ENCODE data around the gene CLSTN3.

The CLSTN3 gene

DNA sequence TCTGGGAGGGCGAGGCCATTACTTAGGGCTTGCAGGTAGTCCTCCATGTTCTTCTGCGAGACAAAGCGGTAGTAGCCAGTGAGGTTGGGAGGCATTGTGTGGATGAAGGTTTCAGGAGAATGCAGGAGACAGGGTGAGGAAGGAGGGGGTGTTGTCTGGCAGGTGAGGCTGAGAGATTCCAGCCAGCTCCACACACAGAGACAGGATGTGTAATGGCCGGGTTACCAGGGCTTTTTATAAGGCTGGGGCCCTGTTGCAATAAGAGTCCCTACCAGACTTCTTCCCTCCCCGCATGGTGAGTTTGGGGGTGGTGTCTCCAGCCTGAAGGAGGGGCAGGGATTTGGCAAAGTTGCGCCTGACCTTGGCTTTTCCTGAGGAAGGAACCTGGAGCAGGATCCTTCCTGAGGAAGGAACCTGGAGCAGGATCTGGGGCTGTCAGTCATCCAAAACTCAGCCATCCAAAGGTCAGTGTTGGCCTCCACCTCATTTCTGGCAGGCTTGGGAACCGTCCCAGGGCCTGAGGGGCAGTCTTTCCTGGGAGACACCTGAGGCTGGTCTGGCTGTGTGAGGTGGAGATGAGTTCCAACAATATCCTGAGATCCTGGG lies 1.4 kb upstream of the CLSTN3 start, which contains the start of gene RBP5:
TSS of gene RBP5 (minus strand) at position 209 of the 606 bp plus-strand sequence. CDS start at position 95, 114 bp downstream.
- DNase-seq = no peak

DNA sequence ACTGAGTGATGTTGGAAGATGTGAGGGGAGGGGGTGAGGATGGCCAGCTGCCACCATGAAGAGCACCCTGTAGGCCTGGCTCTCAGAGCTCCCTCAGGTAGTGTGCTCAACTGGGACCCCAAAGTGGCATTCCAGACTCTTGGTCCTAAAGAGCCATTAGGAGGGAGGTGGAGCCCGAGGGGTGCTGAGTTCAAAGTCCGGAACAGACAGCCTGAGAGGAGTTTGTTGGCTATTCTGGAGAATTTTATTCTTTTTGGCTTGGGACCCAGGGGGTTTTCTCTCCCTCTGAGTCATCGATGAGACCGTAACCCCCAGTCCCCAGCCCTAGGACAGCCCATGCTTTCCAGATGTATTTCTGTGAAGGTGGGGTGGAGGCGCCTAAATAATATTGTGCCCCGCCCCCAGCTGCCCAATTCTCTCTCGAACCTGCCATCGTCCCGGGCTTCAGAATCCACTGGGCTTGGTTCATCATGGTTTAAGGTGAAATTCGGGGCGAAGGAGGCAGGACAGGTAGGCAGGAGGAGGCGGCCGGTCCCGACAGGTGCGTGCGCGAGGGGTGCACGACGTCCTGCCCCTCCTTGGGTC lies 792 bp upstream of the CLSTN3 start:
- DNase-seq = no peak

DNA sequence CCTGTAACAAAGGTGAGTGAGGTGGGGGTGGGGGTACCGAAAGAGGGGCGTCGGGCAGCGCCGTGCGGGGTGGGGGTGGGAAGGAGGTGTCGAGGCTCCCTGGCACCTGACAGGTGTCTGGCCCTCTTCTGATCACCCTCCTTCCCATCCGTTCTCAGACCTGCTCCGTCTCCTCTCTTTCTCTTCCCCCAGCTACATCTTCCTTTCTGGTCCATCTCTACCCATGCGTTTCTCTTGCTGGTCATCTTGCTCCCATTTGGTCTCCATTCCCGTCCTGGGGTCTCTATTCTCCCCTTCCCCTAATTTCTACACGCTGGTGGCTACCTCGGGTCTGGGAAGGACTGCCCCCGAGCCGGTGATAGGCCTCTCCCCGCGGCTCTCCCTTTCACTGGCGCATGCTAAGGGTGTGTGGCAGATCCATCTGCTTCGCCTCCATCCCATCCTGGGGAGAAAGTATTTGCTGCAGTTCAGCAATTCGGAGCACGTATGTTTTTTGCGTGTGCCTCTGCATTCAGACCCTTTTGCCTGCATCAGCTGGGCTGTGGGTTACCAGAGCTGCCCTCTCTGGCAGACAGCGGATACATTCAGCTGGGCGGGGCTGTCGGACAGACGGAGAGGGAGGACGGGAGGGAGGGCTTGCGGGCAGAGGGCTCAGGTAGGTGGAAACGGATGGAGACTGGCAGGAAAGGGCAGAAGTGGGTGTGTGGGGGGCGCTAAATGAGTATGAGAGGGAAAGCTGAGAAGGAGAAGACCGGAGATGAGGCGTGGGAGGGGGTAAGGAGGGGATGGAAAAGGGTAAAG lies 730 bp downstream of the CLSTN3 start:
- no peak for DNase-seq

DNA sequence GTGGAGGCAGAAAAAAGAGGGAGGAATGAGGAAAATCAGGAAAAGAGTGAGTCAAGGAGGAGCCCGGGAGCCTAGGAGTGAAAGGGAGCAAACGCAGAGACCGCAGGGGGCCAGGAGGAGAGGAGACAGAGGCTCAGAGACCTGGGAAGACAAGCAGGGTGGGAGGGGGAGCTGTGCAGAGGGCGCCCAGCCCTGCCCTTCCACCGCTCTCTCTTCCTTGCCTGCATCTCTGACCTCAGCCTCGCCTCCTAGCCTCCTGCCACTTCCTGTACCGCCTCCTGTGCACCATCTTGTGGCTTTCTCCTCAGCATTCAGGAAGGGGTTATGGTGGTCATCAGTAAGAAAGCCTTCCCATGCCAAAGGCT lies 1.3 kb downstream of the CLSTN3 start:
- no peak for DNase-seq

DNA sequence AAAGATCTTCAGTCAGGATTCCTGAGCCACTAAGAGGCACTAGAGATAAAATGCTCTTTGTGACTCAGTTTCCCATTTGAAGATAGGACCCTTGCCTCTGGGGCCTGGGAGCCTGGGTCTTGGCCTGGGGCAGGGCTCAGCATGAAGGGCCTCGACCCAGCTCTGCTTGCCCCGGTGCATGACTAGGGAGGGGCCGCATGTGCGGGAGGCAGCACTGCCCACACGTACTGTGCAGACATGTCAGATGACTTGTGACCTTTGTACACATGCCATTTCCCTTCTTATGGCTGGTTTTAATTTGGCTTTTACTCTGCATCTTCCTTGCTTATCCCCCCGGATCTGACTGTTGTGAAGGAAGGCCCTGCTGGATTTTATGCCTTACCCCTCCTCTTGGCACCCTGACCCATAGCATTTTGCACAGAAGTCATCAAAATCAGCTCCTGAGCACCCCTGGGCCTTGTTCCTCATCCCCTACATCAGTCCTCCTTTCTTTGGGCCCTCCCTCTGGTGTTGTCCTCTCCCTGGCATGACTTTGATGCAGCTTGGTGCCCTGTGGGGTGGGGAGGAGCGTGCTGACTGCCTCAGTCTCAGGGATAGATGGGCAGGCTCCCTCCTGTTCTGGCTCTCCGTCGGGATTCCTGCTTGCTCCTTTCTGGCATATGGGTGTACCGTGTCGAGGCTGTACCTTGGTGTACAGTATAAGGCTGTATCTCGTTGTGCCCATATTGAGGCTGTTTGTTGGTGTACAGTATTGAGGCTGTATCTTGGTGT lies 4.4 kb downstream of the CLSTN3 start:
- DNase-seq = peak in 1 of 2 donors; percentile 29

DNA sequence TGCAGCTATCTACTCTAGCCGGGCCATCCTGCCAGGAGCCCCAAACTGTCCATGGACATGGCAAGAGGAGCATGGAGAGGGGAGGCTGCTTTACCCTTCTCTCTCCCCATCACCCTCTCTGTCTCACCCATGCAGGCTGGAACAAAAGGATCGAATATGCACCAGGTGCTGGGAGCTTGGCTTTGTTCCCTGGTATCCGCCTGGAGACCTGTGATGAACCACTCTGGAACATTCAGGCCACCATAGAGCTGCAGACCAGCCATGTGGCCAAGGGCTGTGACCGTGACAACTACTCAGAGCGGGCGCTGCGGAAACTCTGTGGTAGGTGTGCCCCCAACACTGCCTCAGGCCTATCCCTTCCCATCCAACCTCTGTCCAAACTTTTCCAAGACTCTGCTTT lies 5.9 kb downstream of the CLSTN3 start:
- DNase-seq = no peak

DNA sequence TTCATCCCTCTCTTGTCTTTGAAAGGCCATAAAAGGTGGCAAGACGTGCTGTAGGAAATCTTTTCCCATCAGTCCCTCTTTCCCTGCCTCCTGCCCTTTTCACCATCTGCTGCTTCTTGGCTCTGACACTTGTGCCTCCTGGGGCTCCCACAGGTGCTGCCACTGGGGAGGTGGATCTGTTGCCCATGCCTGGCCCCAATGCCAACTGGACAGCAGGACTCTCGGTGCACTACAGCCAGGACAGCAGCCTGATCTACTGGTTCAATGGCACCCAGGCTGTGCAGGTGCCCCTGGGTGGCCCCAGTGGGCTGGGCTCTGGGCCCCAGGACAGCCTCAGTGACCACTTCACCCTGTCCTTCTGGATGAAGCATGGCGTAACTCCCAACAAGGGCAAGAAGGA lies 6.5 kb downstream of the CLSTN3 start:
- DNase-seq = no peak

DNA sequence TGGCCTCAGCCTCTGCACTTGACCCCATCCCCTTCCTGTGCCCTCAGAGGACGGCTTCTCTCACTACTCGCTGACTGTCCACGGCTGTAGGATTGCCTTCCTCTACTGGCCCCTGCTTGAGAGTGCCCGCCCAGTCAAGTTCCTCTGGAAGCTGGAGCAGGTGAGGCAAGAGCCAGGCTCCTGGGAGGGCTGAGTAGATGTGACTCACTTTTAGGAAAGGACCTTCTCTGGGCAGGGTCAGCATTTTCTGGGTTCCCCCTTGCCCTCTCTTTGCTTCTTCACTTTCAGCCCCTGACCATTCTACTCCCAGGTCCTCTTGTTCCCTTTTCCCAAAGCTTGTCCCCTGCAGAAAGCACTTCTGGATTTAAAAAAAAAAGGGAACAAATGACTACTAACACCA lies 7.7 kb downstream of the CLSTN3 start:
- peak; percentile 48 to 61 for DNase-seq

DNA sequence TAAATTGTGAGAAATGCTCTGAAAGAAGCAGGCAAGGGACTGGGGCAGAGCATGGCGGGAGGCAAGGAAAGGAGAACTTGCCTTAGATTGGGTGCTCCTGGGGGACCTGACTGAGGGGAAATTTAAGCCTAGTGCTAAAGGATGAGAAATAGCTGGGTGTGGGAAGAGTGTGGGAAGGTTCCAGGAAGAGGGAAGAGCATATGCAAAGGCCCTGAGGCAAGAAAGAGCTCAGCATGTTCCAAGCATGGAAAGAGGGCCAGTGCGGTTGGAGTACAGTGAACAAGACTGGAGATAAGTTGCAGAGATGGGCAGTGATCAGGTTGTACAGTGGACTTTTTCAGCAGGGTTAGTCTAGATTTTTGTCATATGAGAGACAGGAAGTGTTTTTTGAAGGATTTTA lies 9.0 kb downstream of the CLSTN3 start:
- DNase-seq = peak; percentile 28 to 44

DNA sequence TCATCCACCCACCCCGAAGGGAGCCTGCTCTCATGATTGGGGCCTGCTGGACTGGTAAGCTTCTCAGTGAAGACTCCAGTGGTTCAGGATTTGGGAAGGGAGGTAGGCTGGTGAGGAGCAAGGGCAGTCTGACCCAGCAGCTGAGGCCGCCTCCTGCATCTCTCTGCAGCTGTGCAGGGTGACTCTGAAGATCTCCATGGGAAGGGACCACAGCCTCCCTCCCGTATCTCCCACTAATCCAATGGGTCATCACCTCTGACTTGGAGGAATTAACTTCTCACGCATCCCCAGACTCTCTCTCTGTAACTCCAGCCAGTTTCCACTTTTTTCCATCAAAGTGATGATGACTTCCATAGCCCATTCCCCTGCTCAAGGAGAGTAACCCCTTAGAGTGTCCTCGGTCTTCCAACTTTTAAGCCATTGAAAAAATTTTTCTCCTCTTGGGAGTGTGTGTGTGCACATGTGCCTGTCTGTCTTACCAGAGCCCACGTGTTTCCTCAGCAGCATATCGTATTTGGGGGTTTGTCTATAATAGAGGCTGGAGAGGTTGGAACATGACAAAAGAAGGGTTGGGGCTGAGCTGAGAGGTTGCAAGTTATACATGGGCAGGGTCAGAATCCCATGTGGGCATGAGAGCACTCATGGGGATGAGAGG lies 11.3 kb downstream of the CLSTN3 start:
- DNase-seq = no peak

DNA sequence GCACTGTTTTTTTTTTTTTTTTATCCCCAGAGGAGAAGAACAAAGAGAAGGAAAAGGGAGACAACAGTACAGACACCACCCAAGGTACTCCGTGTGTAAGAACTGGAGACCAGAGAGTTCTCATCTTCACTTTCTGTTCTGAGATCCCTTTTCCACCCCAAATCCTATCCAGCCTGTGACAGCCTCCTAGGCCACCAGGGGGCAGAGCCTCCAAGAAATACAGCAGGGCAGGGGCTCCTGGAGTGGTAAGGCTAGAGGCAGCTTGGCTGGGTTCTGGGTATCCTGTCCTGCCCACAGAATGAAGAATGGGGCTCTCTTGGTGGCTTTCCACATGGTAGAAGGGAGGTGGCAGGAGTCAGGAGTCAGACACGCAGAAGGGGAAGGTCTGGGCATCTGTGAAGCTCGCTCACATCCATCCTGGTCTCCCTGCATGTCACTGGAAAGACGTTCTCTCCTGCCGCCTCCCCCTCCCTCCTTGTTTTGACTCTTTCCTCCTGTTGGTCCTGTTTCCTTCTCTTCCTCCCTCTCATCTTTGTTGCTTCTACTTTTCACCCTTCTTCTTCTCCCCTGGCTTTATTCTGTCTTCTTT lies 12.0 kb downstream of the CLSTN3 start:
- DNase-seq = peak; percentile 56 to 80

DNA sequence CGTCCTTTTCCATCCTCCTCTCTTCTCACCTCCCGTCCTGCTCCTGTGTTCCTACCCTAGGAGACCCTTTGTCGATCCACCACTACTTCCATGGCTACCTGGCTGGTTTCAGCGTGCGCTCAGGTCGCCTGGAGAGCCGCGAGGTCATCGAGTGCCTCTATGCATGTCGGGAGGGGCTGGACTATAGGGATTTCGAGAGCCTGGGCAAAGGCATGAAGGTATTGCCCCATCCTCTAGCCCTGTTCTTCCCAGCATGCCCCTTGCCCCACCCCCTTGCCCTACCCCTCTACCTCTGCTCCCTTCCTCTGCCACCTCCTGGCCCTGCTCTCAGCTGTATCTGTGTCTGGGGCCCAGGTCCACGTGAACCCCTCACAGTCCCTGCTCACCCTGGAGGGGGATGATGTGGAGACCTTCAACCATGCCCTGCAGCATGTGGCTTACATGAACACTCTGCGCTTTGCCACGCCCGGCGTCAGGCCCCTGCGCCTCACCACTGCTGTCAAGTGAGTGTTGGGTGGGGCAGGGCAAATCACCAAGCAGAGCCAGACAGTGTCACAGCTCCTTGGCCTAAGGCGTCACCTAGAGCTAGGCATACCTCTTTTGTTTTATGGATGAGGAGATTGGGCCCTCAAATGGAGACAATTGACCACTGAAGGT lies 12.8 kb downstream of the CLSTN3 start:
- no peak for DNase-seq

DNA sequence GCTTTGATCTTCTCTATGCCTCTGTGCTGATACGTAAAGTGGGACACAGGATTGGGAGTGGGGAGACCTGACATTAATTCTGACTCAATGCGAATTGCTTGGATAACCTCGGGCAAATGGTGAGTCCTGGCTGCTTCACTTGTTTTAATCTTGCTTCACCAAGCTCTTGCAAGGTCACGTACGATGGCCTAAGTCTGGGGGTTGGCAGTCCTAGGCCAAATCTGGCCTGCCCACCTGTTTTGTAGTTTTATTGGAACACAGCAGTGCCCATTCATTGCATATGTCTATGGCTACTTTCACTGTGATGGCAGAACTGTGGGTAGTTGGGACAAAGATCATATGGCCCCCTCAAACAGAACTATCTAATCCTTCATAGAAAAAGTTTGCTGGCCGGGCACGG lies 13.4 kb downstream of the CLSTN3 start:
- no peak for DNase-seq

DNA sequence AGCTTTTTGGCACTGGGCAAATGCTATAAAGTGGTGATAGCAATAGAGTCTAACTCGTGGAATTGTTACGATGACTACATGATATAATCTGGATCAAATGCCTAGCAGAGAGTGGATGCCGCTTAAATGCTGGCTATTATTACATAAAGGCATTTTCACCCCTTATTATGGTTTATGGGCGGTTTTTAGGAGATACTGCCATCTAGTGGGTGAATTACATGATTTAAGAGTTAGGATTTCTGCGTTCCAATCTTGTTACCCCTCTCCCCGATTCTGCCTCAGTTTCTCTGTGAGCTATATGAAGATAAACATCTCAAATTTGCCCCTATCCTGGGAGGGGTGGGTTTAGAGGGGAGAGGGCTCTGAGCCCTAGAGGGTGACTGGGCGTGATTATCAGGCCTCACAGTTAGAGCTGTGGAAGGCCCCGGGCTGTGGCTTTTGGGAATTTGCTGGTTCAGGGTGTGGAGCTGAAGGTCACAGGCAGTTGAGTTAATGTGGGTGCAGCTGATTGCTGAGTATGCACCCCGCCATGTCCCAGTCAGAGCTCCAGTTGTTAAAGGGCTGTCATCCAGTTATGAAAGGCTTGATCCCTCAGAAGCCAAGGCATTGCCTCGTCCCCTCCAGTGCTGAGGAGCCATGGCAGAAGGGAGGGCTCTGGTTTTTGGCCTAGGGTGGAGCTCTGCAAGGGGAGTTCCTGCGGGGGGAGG lies 14.4 kb downstream of the CLSTN3 start:
- peak in 1 of 2 donors; percentile 66 for DNase-seq

DNA sequence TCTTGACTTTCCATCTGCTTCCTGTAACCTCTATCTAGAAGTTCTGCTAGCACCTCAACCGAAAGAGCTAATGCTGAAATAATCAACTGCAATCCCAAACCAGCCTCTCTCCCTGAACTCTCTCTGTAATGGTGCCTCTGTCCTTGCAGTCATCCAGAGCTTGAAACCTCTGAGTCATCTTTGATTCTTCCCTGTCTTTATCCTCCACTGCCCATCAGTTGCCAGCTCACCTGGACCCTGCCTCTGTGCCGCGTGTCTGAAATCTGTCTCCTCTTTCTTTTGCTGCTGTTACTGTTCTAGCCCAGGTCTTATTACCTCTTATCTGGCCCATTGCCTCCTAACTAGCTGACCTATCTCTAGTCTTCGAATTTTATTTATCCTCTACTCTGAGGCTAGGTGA lies 15.5 kb downstream of the CLSTN3 start:
- no peak for DNase-seq

DNA sequence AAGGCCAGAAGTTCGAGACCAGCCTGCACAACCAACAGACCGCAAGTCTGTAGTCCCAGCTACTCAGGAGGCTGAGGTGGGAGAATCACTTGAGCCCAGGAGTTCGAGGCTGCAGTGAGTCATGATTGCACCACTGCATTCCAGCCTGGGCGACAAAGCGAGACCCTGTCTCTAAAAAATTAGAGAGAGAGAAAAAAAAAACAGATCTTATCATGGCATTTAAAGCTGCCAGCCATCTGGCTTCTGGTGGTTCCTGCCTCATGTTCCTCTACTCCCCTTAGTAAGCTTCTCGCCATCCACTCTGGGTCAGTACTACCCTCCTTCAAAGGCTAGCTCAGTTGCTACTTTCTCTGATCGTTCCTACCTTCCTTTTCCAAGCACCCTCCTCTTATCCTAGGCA lies 16.1 kb downstream of the CLSTN3 start:
- no peak for DNase-seq

DNA sequence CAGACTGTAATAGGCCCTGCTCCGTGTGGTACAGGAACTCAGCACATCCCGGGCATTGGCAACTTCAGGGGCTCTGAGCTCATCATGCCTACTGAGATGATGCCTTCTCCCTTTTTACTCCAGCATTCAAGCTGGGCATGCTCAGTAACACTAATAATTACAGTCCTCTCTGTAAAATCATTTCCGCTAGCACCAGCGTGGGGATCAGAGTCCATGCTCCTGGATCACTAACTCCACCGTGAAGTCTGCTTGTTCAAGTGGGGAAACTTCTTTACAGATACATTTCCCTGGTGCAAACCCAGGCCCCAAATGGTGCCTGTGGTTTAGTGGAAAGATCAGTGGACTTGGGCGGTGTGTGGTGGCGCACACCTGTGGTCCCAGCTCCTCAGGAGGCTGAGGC lies 16.7 kb downstream of the CLSTN3 start:
- no peak for DNase-seq

DNA sequence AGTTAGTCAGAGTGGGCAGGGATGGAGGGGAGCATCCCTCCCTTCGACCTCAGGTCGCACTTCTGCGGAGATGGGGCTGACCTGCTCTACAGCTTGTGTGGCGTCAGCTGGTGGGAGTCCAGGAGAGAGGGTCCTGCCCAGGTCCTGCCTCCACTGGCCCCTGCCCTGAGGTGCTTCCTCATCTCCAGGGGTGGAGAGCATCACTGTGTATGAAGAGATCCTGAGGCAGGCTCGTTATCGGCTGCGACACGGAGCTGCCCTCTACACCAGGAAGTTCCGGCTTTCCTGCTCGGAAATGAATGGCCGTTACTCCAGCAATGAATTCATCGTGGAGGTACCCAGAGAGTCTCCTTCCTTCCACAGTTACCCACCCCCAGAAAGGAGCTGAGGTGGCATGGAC lies 20.2 kb downstream of the CLSTN3 start:
- DNase-seq = no peak

DNA sequence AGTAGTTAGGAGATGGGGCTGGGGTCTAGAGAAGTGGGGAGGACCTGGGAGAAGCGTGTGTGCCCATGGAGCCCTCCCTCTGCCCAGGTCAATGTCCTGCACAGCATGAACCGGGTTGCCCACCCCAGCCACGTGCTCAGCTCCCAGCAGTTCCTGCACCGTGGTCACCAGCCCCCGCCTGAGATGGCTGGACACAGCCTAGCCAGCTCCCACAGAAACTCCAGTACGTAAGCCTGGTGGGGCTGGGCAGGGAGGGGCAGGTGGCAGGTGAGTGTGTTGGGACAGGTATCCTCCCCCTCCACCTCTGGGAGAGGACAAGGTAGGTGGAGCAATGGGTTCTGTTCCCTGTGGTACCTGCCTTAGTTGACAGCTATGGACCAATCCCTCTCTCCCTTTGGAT lies 20.7 kb downstream of the CLSTN3 start:
- DNase-seq = no peak

DNA sequence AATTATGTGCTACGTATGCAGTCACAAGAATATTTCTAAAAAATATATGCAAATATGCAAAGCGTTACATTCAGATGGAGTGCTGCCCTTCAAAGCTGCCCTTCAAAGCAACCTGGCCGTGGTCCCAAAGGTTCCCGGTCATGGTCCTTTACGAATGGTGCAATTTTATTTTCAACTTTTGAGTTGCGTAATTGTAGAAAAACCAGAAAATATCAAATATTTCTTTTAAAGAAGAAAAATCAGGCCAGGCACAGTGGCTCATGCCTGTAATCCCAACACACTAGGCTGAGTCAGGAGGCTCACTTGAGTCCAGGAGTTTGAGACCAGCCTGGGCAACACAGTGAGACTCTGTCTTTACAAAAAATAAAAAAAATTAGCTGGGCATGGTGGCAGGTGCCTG lies 21.4 kb downstream of the CLSTN3 start:
- DNase-seq = no peak

DNA sequence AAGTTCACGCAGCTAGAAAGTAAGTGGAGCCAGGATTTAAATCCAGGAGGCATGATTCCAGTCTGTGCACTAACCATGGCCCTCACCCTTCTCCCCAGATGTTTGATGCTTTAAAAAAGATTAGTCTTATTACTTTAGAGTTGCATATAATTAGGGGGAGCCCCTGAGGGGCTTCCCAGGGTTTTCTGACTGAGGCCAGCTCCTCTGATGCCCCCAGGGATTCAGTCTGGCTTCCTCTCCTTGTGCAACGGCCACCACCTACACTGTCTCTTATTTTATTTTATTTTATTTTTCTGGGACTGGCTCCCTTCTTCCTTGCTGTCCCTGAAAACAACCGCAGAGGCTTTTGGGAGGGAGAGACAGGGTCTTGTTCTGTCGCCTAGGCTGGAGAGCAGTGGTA lies 22.6 kb downstream of the CLSTN3 start:
- no peak for DNase-seq
